ENCODE measurements around the gene NOD1. TPM values are rescaled to one million over a fixed set of nuclear protein-coding genes. Genes with fewer than 3 reads are reported as not detected.

The NOD1 gene
- total RNA-seq, 4 donors from 2014 or later: 12.4 to 18.3 (median 15.6) TPM

DNA sequence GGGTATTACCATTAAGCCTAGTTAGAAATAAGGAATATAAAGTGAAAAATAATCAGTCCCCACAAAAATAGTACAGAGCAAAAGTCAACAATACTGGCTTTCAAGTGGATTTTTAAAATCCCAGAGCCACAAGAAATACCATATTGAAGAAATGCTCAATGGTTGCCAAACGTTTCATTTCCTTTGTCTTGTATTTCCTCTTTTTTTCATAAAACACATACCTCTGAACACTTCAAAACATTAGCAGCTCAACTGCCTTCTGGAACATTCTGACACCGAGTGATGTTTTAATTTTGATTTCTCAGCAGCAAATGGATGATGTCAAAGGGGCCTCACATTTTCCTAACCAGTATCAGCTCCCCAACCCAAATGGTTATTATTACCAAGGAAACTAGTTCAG is 10.5 kb downstream of the NOD1 start:
- intact Hi-C loops (cut with DNase I; ENCODE audit: low total_unique reads): no loop called here
- DNase-seq: no peak
- TF ChIP-seq POLR2AphosphoS5 (IDR thresholded peaks at IDR 0.05) (no peak), EP300 (IDR thresholded peaks at IDR 0.05; ENCODE audit: low read depth) (no peak), POLR2A (IDR thresholded peaks at IDR 0.05) (no peak)
- H3K4me3 ChIP-seq: no peak overlapping the region
- H3K27me3 ChIP-seq: no peaks in the 10 kb centered on the region
- 68 to 69% methylated on average over 2 of the region's 2 CpGs for WGBS, 2 donors (ENCODE audit: low coverage in 1 of 2)
- H3K27ac ChIP-seq: peak overlapping the region in 2 of 4 donors; percentile 80 to 83
- peaks cover 26 to 78% (median 51%) of the 10 kb centered on the region in 4 donors for H3K4me1 ChIP-seq
- no peaks in the 10 kb centered on the region for H3K36me3 ChIP-seq
- in situ Hi-C loops (cut with MboI; ENCODE audit: low pct_ligation_motif_present in 1 of 4, low pct_unique_long_range_greater_than_20kb in 1 of 4, low sequenced_read_pairs in 3 of 4): loop anchor here in 1 of 4 donors (25.0 kb wide), 1 partner anchor 181 kb away; the partner anchor contains the start of gene ZNRF2
- H3K9me3 ChIP-seq: no peaks in the 10 kb centered on the region

- Histone ChIP-seq H3K36me3 (no peaks in the 10 kb centered on the region), H3K27ac (no peak overlapping the region), H3K27me3 (no peaks in the 10 kb centered on the region), H3K4me1 (peaks cover 26 to 72% (median 51%) of the 10 kb centered on the region in 4 donors), H3K4me3 (no peak overlapping the region), H3K9me3 (no peaks in the 10 kb centered on the region)
- in situ Hi-C loops (cut with MboI; ENCODE audit: low pct_ligation_motif_present in 1 of 4, low pct_unique_long_range_greater_than_20kb in 1 of 4, low sequenced_read_pairs in 3 of 4): loop anchor here in 1 of 4 donors (25.0 kb wide), 1 partner anchor 180 kb away; the partner anchor contains the start of gene ZNRF2
- intact Hi-C loops (cut with DNase I; ENCODE audit: low total_unique reads): no loop called here
- WGBS, 2 donors (ENCODE audit: low coverage in 1 of 2): 78 to 79% methylated on average over 4 of the region's 4 CpGs
- TF ChIP-seq POLR2AphosphoS5 (IDR thresholded peaks at IDR 0.05) (no peak), EP300 (IDR thresholded peaks at IDR 0.05; ENCODE audit: low read depth) (no peak), POLR2A (IDR thresholded peaks at IDR 0.05) (no peak)
- TF ChIP-seq, protein P1, sequence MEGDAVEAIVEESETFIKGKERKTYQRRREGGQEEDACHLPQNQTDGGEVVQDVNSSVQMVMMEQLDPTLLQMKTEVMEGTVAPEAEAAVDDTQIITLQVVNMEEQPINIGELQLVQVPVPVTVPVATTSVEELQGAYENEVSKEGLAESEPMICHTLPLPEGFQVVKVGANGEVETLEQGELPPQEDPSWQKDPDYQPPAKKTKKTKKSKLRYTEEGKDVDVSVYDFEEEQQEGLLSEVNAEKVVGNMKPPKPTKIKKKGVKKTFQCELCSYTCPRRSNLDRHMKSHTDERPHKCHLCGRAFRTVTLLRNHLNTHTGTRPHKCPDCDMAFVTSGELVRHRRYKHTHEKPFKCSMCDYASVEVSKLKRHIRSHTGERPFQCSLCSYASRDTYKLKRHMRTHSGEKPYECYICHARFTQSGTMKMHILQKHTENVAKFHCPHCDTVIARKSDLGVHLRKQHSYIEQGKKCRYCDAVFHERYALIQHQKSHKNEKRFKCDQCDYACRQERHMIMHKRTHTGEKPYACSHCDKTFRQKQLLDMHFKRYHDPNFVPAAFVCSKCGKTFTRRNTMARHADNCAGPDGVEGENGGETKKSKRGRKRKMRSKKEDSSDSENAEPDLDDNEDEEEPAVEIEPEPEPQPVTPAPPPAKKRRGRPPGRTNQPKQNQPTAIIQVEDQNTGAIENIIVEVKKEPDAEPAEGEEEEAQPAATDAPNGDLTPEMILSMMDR (IDR thresholded peaks at IDR 0.05): no peak
- no peak for DNase-seq
Measured at GRCh38 chr7:30467271-30467670, 11.3 kb downstream of the NOD1 start.

DNA sequence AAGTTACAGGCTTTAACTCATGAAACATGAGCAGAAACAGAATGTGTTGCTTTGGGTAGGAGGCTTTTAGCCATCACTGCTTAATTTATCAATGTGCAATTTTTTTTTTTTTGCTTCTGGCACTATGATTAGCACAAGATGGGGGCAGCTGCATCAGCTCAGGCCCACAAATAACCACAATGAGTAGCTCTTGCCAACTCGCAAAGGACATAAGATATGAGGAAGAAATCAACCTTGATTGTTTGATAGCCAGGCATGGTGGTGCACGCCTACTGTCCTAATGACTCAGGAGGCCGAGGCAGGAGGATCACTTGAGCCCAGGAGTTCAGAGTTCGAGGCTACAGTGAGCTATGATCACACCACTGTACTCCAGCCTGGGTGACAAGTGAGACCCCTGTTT is 12.3 kb downstream of the NOD1 start:
- peaks cover 20 to 62% (median 43%) of the 10 kb centered on the region in 4 donors for H3K4me1 ChIP-seq
- TF ChIP-seq POLR2A (IDR thresholded peaks at IDR 0.05): no peak
- no peak for TF ChIP-seq EP300 (IDR thresholded peaks at IDR 0.05; ENCODE audit: low read depth)
- TF ChIP-seq POLR2AphosphoS5 (IDR thresholded peaks at IDR 0.05): no peak
- TF ChIP-seq, protein P1 (IDR thresholded peaks at IDR 0.05): no peak
- DNase-seq: no peak
- no peaks in the 10 kb centered on the region for H3K36me3 ChIP-seq
- H3K9me3 ChIP-seq: no peaks in the 10 kb centered on the region
- intact Hi-C loops (cut with DNase I; ENCODE audit: low total_unique reads): no loop called here
- no peak overlapping the region for H3K4me3 ChIP-seq
- 67 to 71% methylated on average over 1 to 4 of the region's 4 CpGs for WGBS, 2 donors (ENCODE audit: low coverage in 1 of 2)
- in situ Hi-C loops (cut with MboI; ENCODE audit: low pct_ligation_motif_present in 1 of 4, low pct_unique_long_range_greater_than_20kb in 1 of 4, low sequenced_read_pairs in 3 of 4): loop anchor here in 1 of 4 donors (25.0 kb wide), 1 partner anchor 179 kb away; the partner anchor contains the start of gene ZNRF2
- H3K27ac ChIP-seq: peak overlapping the region; percentile 51 to 66 (median 58)
- H3K27me3 ChIP-seq: no peaks in the 10 kb centered on the region

DNA sequence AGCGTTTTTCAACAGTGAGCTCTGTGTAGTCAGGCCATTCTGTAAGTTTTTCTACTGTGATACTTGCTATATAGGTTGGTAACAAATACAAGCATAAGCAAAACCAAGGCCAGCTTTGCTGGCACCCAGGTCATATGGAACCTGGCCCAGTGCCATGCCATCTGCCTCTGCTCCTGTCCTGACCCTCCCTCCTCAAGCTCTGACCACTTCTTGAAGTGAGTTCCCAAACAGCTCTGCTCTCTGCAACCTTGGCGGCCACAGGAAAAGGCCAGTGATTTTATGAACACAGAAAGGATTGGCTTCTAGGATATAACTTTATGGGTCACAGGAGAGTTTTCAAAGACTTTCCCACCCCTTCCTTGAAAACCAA is 12.8 kb downstream of the NOD1 start:
- peaks cover 16 to 62% (median 40%) of the 10 kb centered on the region in 4 donors for H3K4me1 ChIP-seq
- peak; percentile 27 for DNase-seq

More for the DNA sequence above, 12.8 kb downstream of the NOD1 start:
- no peak for TF ChIP-seq EP300 (IDR thresholded peaks at IDR 0.05; ENCODE audit: low read depth)
- no peak for TF ChIP-seq POLR2A (IDR thresholded peaks at IDR 0.05)
- TF ChIP-seq POLR2AphosphoS5 (IDR thresholded peaks at IDR 0.05): no peak
- TF ChIP-seq, protein P1 (IDR thresholded peaks at IDR 0.05): no peak
- 47 to 71% methylated on average over 1 to 2 of the region's 2 CpGs for WGBS, 2 donors (ENCODE audit: low coverage in 1 of 2)
- intact Hi-C loops (cut with DNase I; ENCODE audit: low total_unique reads): no loop called here
- Histone ChIP-seq H3K4me3 (no peak overlapping the region), H3K36me3 (no peaks in the 10 kb centered on the region), H3K9me3 (no peaks in the 10 kb centered on the region), H3K27ac (peak overlapping the region; percentile 51 to 66 (median 58)), H3K27me3 (no peaks in the 10 kb centered on the region)
- in situ Hi-C loops (cut with MboI; ENCODE audit: low pct_ligation_motif_present in 1 of 4, low pct_unique_long_range_greater_than_20kb in 1 of 4, low sequenced_read_pairs in 3 of 4): loop anchor here in 1 of 4 donors (25.0 kb wide), 1 partner anchor 178 kb away; the partner anchor contains the start of gene ZNRF2

Measured in transverse colon (tissue), 4 donors.